ENCODE results near the gene PPP2R1A. TPM values are rescaled to one million over a fixed set of nuclear protein-coding genes. Genes with fewer than 3 reads are reported as not detected.
A peak's percentile ranks its signal among the peaks of the same experiment; 100 is the strongest.

PPP2R1A gene
- polyA plus RNA-seq, 2 donors = 108 to 130 TPM

DNA sequence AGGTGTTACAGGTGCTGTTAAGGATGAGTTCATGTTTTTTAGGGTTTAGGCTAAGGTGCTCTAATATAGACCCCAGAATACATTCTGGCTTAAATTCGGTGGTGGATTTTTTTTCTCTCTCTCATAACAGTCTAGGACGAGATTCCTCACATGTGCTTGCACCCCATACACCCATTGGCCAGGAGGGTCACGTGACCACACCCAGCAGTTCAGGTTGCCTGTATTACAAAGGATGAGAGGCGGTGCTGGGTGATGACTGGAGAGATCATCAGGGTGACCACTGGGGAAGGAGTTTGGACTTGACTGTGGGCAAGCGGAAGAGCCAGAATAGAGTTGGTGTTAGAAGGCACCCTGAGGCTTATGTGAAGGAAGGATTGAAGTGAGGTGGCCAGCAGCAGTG lies 27.7 kb downstream of the PPP2R1A start:
- H3K9me3 ChIP-seq (ENCODE audit: control insufficient read depth in 2 of 2, insufficient read depth in 1 of 2, low read depth in 1 of 2, low read length in 1 of 2) = peaks cover 0 to 3% of the 10 kb centered on the region in 2 donors
- no peak overlapping the region for H3K4me3 ChIP-seq (ENCODE audit: low read depth in 1 of 2, low read length in 2 of 2)
- no peaks in the 10 kb centered on the region for H3K4me1 ChIP-seq (ENCODE audit: control insufficient read depth in 2 of 2, insufficient read depth in 2 of 2, low read length in 1 of 2)
- H3K36me3 ChIP-seq (ENCODE audit: control insufficient read depth in 2 of 2, insufficient read depth in 2 of 2, low read length in 1 of 2) = peaks cover 52 to 68% of the 10 kb centered on the region in 2 donors
- H3K27ac ChIP-seq (ENCODE audit: low read depth in 2 of 2, low read length in 1 of 2) = no peak overlapping the region
- 88 to 91% methylated on average over 5 of the region's 5 CpGs for WGBS, 2 donors
- H3K27me3 ChIP-seq (ENCODE audit: control insufficient read depth in 1 of 2, insufficient read depth in 2 of 2, low read length in 2 of 2) = no peaks in the 10 kb centered on the region

DNA sequence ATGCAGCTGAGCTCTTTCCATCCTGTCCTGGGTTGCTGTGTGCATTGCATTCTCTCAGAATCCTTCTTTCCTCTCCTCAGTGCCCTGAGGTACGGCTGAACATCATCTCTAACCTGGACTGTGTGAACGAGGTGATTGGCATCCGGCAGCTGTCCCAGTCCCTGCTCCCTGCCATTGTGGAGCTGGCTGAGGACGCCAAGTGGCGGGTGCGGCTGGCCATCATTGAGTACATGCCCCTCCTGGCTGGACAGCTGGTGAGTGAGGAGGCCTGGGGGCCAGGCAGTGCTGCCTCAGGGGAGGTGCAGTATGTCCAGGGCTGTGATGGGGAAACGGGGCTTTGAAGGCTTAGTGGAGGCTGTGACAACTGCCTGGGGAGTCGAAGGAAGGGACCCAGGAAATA lies 29.8 kb downstream of the PPP2R1A start:
- no peak overlapping the region for H3K4me3 ChIP-seq (ENCODE audit: low read depth in 1 of 2, low read length in 2 of 2)

DNA sequence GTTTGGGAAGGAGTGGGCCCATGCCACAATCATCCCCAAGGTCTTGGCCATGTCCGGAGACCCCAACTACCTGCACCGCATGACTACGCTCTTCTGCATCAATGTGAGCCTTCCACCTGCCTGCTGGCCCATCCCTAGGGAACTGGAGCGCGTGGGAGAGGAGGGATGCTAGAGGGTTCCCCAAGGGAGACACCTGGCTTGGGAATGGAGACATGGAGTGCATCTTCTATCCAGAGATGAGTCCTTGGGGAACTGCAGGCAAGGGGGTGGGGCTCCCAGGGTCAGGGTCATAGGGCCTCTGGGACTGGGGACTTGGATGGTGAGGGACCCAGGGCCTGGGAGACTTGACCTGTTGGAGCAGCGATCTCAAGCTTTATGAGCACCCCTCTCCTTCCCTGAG lies 31.2 kb downstream of the PPP2R1A start:
- H3K36me3 ChIP-seq (ENCODE audit: control insufficient read depth in 2 of 2, insufficient read depth in 2 of 2, low read length in 1 of 2) = peaks cover 40 to 61% of the 10 kb centered on the region in 2 donors
- WGBS, 2 donors = 97% methylated on average over 6 of the region's 6 CpGs

More for the DNA sequence above, 29.8 kb downstream of the PPP2R1A start:
- Histone ChIP-seq H3K27me3 (ENCODE audit: control insufficient read depth in 1 of 2, insufficient read depth in 2 of 2, low read length in 2 of 2) (no peaks in the 10 kb centered on the region), H3K36me3 (ENCODE audit: control insufficient read depth in 2 of 2, insufficient read depth in 2 of 2, low read length in 1 of 2) (peaks cover 40 to 61% of the 10 kb centered on the region in 2 donors), H3K27ac (ENCODE audit: low read depth in 2 of 2, low read length in 1 of 2) (no peak overlapping the region), H3K4me1 (ENCODE audit: control insufficient read depth in 2 of 2, insufficient read depth in 2 of 2, low read length in 1 of 2) (no peaks in the 10 kb centered on the region), H3K9me3 (ENCODE audit: control insufficient read depth in 2 of 2, insufficient read depth in 1 of 2, low read depth in 1 of 2, low read length in 1 of 2) (peaks cover 0 to 3% of the 10 kb centered on the region in 2 donors)
- WGBS, 2 donors = 92 to 96% methylated on average over 8 of the region's 8 CpGs

DNA sequence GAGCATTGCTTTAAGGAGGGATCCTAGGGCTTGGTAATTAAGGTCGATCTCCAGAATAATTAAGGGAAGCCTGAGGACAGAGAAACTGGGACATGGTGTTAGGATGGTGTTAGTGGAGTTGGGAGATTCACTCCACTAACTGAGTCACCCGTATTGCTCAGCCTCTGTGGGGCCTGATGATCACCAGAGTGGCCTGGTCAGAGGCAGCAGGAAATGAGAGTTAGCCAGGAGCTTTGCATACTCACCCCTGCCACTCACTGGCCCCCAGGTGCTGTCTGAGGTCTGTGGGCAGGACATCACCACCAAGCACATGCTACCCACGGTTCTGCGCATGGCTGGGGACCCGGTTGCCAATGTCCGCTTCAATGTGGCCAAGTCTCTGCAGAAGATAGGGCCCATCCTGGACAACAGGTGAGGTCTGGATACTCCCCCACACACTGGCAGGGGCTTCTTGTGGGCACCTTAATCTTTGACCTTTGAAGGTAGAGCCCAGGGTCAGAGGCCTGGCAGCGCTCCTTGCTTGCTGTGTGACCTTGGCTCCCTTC lies 32.1 kb downstream of the PPP2R1A start:
- Histone ChIP-seq H3K4me1 (ENCODE audit: control insufficient read depth in 2 of 2, insufficient read depth in 2 of 2, low read length in 1 of 2) (no peaks in the 10 kb centered on the region), H3K27me3 (ENCODE audit: control insufficient read depth in 1 of 2, insufficient read depth in 2 of 2, low read length in 2 of 2) (no peaks in the 10 kb centered on the region), H3K9me3 (ENCODE audit: control insufficient read depth in 2 of 2, insufficient read depth in 1 of 2, low read depth in 1 of 2, low read length in 1 of 2) (peaks cover 0 to 3% of the 10 kb centered on the region in 2 donors), H3K4me3 (ENCODE audit: low read depth in 1 of 2, low read length in 2 of 2) (no peak overlapping the region), H3K27ac (ENCODE audit: low read depth in 2 of 2, low read length in 1 of 2) (no peak overlapping the region), H3K36me3 (ENCODE audit: control insufficient read depth in 2 of 2, insufficient read depth in 2 of 2, low read length in 1 of 2) (peaks cover 43 to 62% of the 10 kb centered on the region in 2 donors)
- 93 to 96% methylated on average over 7 of the region's 7 CpGs for WGBS, 2 donors

More for the DNA sequence above, 31.2 kb downstream of the PPP2R1A start:
- Histone ChIP-seq H3K27ac (ENCODE audit: low read depth in 2 of 2, low read length in 1 of 2) (no peak overlapping the region), H3K27me3 (ENCODE audit: control insufficient read depth in 1 of 2, insufficient read depth in 2 of 2, low read length in 2 of 2) (no peaks in the 10 kb centered on the region), H3K9me3 (ENCODE audit: control insufficient read depth in 2 of 2, insufficient read depth in 1 of 2, low read depth in 1 of 2, low read length in 1 of 2) (peaks cover 0 to 3% of the 10 kb centered on the region in 2 donors), H3K4me3 (ENCODE audit: low read depth in 1 of 2, low read length in 2 of 2) (no peak overlapping the region), H3K4me1 (ENCODE audit: control insufficient read depth in 2 of 2, insufficient read depth in 2 of 2, low read length in 1 of 2) (no peaks in the 10 kb centered on the region)

DNA sequence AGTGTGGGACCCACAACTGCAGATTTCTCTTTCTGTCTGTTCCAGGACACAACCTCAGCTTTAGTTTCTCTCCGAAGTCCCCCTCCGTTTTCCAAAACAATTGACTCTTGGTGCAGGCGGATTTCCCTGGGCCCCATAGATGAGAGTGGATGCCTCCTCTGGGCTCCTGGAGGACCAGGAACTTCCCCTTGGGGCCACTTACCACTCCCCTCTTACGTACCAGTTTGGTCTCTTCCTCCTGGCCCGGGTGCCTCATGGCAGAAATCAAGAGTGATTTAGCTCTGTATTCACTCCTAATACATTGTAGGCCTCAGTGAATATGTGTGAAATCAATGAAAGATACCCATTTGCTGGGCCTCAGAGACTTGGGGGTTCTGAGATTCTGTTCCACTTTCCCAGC lies 34.4 kb downstream of the PPP2R1A start:
- no peaks in the 10 kb centered on the region for H3K27me3 ChIP-seq (ENCODE audit: control insufficient read depth in 1 of 2, insufficient read depth in 2 of 2, low read length in 2 of 2)
- H3K36me3 ChIP-seq (ENCODE audit: control insufficient read depth in 2 of 2, insufficient read depth in 2 of 2, low read length in 1 of 2) = peaks cover 39 to 64% of the 10 kb centered on the region in 2 donors
- WGBS, 2 donors = 92 to 96% methylated on average over 5 of the region's 5 CpGs
- H3K4me1 ChIP-seq (ENCODE audit: control insufficient read depth in 2 of 2, insufficient read depth in 2 of 2, low read length in 1 of 2) = no peaks in the 10 kb centered on the region
- peaks cover 0 to 3% of the 10 kb centered on the region in 2 donors for H3K9me3 ChIP-seq (ENCODE audit: control insufficient read depth in 2 of 2, insufficient read depth in 1 of 2, low read depth in 1 of 2, low read length in 1 of 2)
- no peak overlapping the region for H3K4me3 ChIP-seq (ENCODE audit: low read depth in 1 of 2, low read length in 2 of 2)
- H3K27ac ChIP-seq (ENCODE audit: low read depth in 2 of 2, low read length in 1 of 2) = no peak overlapping the region

DNA sequence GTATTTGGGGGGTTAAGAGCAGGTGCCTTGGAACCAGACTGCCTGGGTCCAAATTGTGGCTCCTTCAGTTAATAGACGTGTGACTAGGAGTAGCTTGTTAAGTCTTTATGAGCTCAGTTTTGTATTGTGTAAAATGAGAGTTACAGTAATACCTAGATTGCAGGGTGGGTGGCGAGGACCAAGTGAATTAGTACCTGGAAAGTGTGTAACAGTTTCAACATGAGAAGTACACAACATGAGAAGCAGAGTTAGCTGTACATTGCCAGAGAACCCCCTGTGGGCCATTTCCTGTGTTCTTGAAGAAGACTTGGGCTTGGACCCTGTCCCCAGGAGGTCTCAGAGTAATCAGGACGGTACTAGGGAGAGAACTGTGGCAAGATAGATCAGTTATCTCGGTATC lies 36.8 kb downstream of the PPP2R1A start:
- H3K4me3 ChIP-seq (ENCODE audit: low read depth in 1 of 2, low read length in 2 of 2) = no peak overlapping the region
- H3K4me1 ChIP-seq (ENCODE audit: control insufficient read depth in 2 of 2, insufficient read depth in 2 of 2, low read length in 1 of 2) = no peaks in the 10 kb centered on the region
- no peaks in the 10 kb centered on the region for H3K9me3 ChIP-seq (ENCODE audit: control insufficient read depth in 2 of 2, insufficient read depth in 1 of 2, low read depth in 1 of 2, low read length in 1 of 2)
- H3K27me3 ChIP-seq (ENCODE audit: control insufficient read depth in 1 of 2, insufficient read depth in 2 of 2, low read length in 2 of 2) = no peaks in the 10 kb centered on the region
- H3K36me3 ChIP-seq (ENCODE audit: control insufficient read depth in 2 of 2, insufficient read depth in 2 of 2, low read length in 1 of 2) = peaks cover 24 to 46% of the 10 kb centered on the region in 2 donors
- no peak overlapping the region for H3K27ac ChIP-seq (ENCODE audit: low read depth in 2 of 2, low read length in 1 of 2)
- 82 to 88% methylated on average over 4 of the region's 4 CpGs for WGBS, 2 donors

DNA sequence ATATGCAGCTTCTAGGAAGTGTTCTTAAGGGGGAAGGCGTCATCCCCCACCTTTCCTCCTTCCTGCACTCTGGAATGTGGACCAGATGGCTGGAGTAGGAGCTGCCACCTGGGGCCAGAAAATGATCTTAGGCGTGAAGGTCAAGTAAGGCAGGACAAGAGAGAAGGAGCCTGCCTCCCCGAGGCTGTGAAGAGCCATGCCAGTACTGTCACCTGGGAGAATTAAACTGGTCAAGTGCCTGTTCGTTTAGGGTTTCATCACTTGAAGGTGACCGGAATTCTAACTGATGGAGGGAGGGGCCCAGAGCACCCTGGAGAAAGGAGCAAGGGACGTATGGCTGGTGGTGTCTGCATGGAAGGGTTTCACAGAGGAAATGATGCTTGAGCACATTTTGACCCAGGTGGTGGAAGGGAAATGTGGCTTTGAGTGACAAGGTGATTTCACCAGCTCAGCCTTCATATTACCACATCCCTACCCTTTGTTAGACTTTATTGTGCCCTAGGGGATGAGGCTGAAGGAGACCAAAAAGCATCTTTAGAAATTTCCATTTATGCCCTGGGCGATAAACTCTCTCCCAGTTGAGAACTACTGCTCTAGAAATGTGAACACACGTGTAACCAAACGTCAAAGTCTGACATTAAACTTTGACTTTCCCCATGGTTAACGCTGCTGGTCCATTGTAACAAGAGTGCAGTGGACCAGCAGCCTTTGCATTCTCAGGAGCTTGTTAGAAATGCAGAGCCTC lies 37.5 kb downstream of the PPP2R1A start:
- Histone ChIP-seq H3K9me3 (ENCODE audit: control insufficient read depth in 2 of 2, insufficient read depth in 1 of 2, low read depth in 1 of 2, low read length in 1 of 2) (no peaks in the 10 kb centered on the region), H3K4me3 (ENCODE audit: low read depth in 1 of 2, low read length in 2 of 2) (no peak overlapping the region), H3K36me3 (ENCODE audit: control insufficient read depth in 2 of 2, insufficient read depth in 2 of 2, low read length in 1 of 2) (peaks cover 18 to 40% of the 10 kb centered on the region in 2 donors), H3K4me1 (ENCODE audit: control insufficient read depth in 2 of 2, insufficient read depth in 2 of 2, low read length in 1 of 2) (no peaks in the 10 kb centered on the region), H3K27ac (ENCODE audit: low read depth in 2 of 2, low read length in 1 of 2) (no peak overlapping the region), H3K27me3 (ENCODE audit: control insufficient read depth in 1 of 2, insufficient read depth in 2 of 2, low read length in 2 of 2) (no peaks in the 10 kb centered on the region)
- 80 to 82% methylated on average over 10 of the region's 10 CpGs for WGBS, 2 donors

DNA sequence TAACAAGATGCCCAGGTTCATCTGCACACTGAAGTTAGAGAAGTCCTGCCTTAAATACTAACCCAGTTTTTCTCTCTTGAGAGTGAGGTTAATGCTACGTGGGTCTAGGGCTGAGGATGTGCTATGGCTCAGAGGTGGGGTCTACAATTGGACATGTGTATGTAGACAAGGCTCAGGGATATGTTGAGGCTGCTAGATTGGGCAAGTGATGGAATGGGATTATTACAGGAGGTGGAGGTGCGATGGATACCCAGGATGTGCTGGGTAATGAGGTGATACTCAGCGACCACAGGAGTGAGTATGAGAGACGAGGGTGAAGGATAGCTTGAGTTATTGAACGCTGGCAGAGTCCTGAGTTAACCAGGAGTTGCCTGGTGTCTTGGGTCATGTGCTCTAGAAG lies 38.1 kb downstream of the PPP2R1A start:
- Histone ChIP-seq H3K4me1 (ENCODE audit: control insufficient read depth in 2 of 2, insufficient read depth in 2 of 2, low read length in 1 of 2) (no peaks in the 10 kb centered on the region), H3K4me3 (ENCODE audit: low read depth in 1 of 2, low read length in 2 of 2) (no peak overlapping the region), H3K27me3 (ENCODE audit: control insufficient read depth in 1 of 2, insufficient read depth in 2 of 2, low read length in 2 of 2) (no peaks in the 10 kb centered on the region), H3K36me3 (ENCODE audit: control insufficient read depth in 2 of 2, insufficient read depth in 2 of 2, low read length in 1 of 2) (peaks cover 18 to 40% of the 10 kb centered on the region in 2 donors), H3K9me3 (ENCODE audit: control insufficient read depth in 2 of 2, insufficient read depth in 1 of 2, low read depth in 1 of 2, low read length in 1 of 2) (no peaks in the 10 kb centered on the region), H3K27ac (ENCODE audit: low read depth in 2 of 2, low read length in 1 of 2) (no peak overlapping the region)
- WGBS, 2 donors = 89 to 91% methylated on average over 5 of the region's 5 CpGs

DNA sequence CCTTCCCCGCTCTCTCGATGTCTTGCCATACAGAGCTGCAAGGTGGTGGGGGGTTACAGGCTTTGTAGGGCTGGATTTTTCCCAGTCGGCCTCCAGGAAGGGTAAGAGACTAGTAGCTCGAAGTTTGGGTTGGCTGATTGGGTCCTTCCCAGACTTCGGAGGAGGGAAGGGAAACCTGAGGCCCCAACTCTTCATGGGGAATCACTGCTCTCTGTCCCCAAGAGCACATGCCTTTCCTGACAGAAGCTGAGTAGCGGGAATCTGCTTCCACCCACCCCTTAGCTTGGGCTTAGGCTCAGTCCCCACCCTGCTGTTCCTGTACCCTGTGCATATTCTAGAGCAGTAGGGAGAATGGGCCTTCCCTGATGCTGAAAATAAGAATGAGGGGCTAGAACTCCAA lies 39.7 kb downstream of the PPP2R1A start:
- no peak overlapping the region for H3K27ac ChIP-seq (ENCODE audit: low read depth in 2 of 2, low read length in 1 of 2)
- WGBS, 2 donors = 92 to 93% methylated on average over 6 of the region's 6 CpGs
- no peaks in the 10 kb centered on the region for H3K9me3 ChIP-seq (ENCODE audit: control insufficient read depth in 2 of 2, insufficient read depth in 1 of 2, low read depth in 1 of 2, low read length in 1 of 2)
- H3K27me3 ChIP-seq (ENCODE audit: control insufficient read depth in 1 of 2, insufficient read depth in 2 of 2, low read length in 2 of 2) = no peaks in the 10 kb centered on the region
- H3K4me3 ChIP-seq (ENCODE audit: low read depth in 1 of 2, low read length in 2 of 2) = no peak overlapping the region
- peaks cover 18 to 30% of the 10 kb centered on the region in 2 donors for H3K36me3 ChIP-seq (ENCODE audit: control insufficient read depth in 2 of 2, insufficient read depth in 2 of 2, low read length in 1 of 2)
- H3K4me1 ChIP-seq (ENCODE audit: control insufficient read depth in 2 of 2, insufficient read depth in 2 of 2, low read length in 1 of 2) = no peaks in the 10 kb centered on the region

DNA sequence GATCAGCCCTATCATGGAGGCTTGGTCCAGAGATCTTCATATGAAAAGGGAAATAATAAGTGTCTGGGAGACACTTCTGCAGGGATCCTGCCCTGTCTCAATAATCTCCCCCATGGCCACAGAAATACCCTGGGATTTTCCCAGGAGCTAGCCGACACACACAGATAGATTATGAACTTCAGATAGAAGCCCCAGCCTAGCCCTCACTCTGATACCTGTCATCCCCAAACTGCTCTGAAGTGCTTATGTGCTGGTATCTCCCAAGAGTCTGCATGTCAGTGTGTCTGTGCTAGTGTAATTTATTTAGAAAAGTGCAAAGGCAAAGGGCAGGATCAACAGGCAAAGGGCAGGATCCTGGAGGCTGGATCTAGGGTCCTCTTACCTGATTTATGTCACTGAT lies 40.8 kb downstream of the PPP2R1A start:
- Histone ChIP-seq H3K27me3 (ENCODE audit: control insufficient read depth in 1 of 2, insufficient read depth in 2 of 2, low read length in 2 of 2) (no peaks in the 10 kb centered on the region), H3K27ac (ENCODE audit: low read depth in 2 of 2, low read length in 1 of 2) (peak overlapping the region in 1 of 2 donors; percentile 19), H3K36me3 (ENCODE audit: control insufficient read depth in 2 of 2, insufficient read depth in 2 of 2, low read length in 1 of 2) (peaks cover 14 to 27% of the 10 kb centered on the region in 2 donors), H3K4me3 (ENCODE audit: low read depth in 1 of 2, low read length in 2 of 2) (no peak overlapping the region), H3K4me1 (ENCODE audit: control insufficient read depth in 2 of 2, insufficient read depth in 2 of 2, low read length in 1 of 2) (no peaks in the 10 kb centered on the region), H3K9me3 (ENCODE audit: control insufficient read depth in 2 of 2, insufficient read depth in 1 of 2, low read depth in 1 of 2, low read length in 1 of 2) (no peaks in the 10 kb centered on the region)
- WGBS, 2 donors = 67% methylated on average over 1 of the region's 1 CpG

Measured in esophagus (tissue), 2 donors.